Stimulated activated CD8-positive, alpha-beta memory T cell treated with anti-CD3 and anti-CD28 coated beads, Interleukin-7, amount 100 ng/mL, for 24 hours (primary cell): ENCODE results near the gene PCDHB6.
"Not testable (repeated sequence)": the region's sequence is repeated elsewhere in the genome, so short reads cannot be mapped to it uniquely, and the experiment has no call there.

Experiments used
- DNase-seq: peaks from one replicate; pipeline ENCODE4 v3.0.0-alpha.2; 2020; ENCODE audit warnings: low read depth

Gene PCDHB6

DNA sequence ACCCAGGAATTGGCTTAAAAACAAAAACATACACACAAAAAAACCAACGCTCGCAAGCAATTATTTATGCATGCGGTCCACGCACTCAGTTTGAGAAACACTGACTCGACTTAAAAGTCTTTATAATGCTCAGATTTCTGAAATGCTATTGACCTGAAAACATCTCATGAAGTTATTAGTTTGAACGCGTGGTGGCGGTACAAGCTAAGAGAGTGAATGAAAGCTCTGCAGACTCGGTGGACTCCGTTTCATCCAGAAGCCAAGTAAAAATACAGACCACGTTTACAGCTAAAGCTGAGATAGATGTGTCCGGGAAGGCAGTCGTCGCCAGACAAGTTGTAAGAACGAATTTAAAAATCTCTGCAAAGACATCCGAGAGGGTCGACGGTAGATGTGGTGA is at the start of gene PCDHB6:
TSS of gene PCDHB6 (plus strand) at position 246 of the 400 bp plus-strand sequence. CDS start 201 bp downstream, outside the sequence.
- no peak for DNase-seq

DNA sequence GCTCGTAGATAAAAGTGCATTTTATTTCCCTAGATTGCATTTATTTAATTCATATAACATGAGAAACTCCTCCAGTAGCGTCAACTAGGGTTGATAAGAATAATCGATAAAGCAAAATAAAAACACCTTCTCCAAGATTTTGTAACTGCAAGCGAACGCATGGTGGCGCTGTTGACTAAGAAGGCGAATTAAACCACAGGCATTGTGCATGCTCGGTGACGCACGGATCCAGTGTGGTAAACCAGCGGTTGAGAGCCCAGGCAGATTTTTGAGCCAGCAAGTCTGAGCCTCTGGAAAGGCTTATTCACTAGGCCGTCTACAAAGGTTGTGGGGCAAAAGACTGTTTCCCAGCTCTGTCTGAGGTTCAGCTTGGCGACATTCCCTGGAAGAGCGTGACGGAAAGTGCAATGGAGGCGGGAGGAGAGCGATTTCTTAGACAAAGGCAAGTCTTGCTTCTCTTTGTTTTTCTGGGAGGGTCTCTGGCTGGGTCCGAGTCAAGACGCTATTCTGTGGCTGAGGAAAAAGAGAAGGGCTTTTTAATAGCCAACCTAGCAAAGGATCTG is 49.5 kb upstream of the PCDHB6 start, which contains the start of gene PCDHB3:
TSS of gene PCDHB3 (plus strand) at position 231 of the 563 bp plus-strand sequence. CDS start at position 408, 177 bp downstream.
- no peak for DNase-seq

DNA sequence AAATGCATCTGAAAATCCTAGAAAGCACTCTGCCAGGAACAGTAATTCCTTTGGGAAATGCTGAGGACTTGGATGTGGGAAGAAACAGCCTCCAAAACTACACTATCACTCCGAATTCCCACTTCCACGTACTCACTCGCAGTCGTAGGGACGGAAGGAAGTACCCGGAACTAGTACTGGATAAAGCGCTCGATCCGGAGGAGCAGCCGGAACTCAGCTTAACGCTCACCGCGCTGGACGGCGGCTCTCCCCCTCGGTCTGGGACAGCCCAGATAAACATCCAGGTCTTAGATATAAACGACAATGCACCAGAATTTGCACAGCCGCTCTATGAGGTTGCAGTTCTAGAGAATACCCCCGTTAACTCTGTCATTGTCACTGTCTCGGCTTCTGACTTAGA is 48.8 kb upstream of the PCDHB6 start:
- DNase-seq = no peak

DNA sequence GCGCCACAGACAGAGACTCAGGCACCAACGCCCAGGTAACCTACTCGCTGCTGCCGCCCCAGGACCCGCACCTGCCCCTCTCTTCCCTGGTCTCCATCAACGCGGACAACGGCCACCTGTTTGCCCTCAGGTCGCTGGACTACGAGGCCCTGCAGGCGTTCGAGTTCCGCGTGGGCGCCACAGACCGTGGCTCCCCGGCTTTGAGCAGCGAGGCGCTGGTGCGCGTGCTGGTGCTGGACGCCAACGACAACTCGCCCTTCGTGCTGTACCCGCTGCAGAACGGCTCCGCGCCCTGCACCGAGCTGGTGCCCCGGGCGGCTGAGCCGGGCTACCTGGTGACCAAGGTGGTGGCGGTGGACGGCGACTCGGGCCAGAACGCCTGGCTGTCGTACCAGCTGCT is 47.8 kb upstream of the PCDHB6 start:
- DNase-seq = not testable (repeated sequence)

DNA sequence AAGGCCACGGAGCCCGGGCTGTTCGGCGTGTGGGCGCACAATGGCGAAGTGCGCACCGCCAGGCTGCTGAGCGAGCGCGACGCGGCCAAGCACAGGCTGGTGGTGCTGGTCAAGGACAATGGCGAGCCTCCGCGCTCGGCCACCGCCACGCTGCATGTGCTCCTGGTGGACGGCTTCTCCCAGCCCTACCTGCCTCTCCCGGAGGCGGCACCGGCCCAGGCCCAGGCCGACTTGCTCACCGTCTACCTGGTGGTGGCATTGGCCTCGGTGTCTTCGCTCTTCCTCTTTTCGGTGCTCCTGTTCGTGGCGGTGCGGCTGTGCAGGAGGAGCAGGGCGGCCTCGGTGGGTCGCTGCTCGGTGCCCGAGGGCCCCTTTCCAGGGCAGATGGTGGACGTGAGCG is 47.4 kb upstream of the PCDHB6 start:
- DNase-seq = not testable (repeated sequence)

DNA sequence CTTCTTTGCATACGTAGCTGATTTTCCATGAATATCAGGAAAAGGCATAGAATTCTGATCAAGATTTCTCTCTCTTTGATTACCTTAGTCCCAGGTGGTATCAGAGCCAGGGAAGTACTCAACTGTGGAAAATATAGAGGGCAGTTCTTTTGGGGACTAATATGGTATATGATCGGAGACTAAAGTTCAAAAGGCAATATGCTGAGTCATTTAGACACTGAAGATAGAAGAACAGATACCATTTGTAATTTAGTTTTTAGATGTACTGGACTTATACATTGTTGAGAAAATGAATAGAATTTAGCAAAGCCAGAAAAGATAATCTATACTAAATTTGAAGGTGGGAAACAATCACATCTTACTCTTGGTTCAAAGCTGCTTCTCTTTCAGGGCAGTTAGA is 44.5 kb upstream of the PCDHB6 start:
- no peak for DNase-seq

DNA sequence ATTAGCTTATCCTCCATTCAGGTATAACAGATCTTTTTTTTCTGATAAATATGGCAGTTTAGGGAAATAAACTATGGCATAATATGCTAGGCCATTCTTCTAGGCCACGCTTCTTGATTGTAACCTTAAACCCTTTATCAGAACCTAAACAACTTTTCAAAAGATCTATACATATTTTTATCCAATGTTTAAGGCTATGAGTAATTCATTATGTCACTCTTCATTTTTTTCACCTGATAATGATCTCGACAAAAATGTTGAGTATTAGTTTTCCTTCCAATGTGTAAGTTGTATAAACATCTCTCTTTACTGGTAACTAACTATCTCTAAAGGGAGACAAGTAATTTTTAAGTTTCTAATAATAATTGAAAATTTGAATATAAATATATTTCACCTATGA is 30.6 kb upstream of the PCDHB6 start:
- DNase-seq = no peak

DNA sequence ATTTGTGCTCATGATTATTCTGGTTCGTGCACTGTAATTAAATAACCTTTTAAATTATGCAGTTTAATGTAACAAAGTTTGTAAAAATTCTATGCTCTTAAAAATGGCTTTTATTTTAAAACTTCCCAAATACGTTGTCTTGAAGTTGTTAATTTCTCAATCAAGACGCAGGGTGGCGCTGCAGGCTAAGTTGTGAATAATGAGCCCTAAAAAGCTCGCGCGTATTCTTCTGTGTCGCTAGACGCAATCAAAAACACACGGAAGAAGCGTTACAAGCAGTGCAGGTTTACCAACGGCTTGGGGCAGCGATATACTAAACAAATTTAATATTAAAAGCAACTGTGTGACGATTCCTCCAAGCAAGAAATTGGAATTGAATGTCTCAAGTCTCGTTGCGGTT is 28.3 kb upstream of the PCDHB6 start, which contains the start of gene PCDHB4:
TSS of gene PCDHB4 (plus strand) at position 256 of the 400 bp plus-strand sequence. CDS start 181 bp downstream, outside the sequence.
- DNase-seq = no peak

DNA sequence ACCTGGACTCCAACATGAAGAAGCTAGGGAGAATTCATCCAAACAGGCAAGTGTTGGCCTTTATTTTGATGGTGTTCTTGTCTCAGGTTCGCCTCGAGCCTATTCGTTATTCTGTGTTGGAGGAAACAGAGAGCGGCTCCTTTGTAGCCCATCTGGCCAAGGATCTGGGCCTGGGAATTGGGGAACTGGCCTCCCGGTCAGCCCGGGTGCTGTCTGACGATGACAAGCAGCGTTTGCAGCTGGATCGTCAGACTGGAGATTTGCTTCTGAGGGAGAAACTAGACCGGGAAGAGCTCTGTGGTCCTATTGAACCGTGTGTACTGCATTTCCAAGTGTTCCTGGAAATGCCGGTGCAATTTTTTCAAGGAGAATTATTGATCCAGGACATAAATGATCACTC is 27.9 kb upstream of the PCDHB6 start:
- DNase-seq = no peak

DNA sequence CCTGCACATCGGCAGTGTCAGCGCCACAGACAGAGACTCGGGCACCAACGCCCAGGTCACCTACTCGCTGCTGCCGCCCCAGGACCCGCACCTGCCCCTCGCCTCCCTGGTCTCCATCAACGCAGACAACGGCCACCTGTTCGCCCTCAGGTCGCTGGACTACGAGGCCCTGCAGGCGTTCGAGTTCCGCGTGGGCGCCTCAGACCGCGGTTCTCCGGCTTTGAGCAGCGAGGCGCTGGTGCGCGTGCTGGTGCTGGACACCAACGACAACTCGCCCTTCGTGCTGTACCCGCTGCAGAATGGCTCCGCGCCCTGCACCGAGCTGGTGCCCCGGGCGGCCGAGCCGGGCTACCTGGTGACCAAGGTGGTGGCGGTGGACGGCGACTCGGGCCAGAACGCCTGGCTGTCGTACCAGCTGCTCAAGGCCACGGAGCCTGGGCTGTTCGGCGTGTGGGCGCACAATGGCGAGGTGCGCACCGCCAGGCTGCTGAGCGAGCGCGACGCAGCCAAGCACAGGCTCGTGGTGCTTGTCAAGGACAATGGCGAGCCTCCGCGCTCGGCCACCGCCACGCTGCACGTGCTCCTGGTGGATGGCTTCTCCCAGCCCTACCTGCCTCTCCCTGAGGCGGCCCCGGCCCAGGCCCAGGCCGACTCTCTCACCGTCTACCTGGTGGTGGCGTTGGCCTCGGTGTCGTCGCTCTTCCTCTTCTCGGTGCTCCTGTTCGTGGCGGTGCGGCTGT is 26.3 kb upstream of the PCDHB6 start:
- DNase-seq = not testable (repeated sequence)

DNA sequence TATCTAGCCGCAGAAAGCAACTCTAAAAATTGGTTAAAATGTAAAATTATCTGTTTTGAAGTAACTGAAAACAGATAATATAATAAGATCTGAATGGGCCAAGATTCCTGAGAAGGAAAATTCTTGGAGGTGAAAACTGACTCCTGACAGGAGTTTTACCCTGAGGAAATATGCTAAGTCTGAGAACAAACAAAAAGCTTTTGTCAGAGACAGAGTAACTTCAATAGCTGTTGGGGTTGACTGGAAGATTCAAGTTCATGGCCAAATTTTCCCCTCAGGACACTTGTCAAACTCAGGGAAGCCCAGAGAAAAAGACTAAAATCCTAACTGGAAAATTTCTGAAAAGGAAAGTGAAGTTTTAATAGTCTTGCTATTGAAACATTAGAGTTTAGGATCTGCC is 22.6 kb upstream of the PCDHB6 start:
- DNase-seq = no peak

DNA sequence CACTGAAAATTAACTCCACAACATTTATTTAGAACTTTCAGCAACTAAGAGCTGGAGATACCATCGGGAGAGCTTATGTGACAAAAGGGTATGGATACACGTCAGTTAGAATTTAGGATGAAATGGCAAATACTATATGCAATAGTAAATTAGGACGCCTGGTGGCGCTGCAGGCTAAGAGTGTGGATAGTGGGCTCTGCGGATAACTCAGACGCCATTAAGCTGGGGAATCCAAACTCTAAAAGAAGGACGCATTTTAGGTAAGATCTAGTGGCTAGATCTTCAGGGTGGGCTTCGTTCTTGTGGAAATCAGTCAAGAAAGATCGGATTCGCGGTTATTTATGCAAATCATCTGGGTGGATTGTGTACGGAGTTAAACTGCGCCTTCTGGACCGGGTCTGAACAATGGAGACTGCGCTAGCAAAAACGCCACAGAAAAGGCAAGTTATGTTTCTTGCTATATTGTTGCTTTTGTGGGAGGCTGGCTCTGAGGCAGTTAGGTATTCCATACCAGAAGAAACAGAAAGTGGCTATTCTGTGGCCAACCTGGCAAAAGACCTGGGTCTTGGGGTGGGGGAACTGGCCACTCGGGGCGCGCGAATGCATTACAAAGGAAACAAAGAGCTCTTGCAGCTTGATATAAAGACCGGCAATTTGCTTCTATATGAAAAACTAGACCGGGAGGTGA is 14.7 kb upstream of the PCDHB6 start, which contains the start of gene PCDHB5:
TSS of gene PCDHB5 (plus strand) at position 177 of the 688 bp plus-strand sequence. CDS start at position 406, 229 bp downstream.
- no peak for DNase-seq

DNA sequence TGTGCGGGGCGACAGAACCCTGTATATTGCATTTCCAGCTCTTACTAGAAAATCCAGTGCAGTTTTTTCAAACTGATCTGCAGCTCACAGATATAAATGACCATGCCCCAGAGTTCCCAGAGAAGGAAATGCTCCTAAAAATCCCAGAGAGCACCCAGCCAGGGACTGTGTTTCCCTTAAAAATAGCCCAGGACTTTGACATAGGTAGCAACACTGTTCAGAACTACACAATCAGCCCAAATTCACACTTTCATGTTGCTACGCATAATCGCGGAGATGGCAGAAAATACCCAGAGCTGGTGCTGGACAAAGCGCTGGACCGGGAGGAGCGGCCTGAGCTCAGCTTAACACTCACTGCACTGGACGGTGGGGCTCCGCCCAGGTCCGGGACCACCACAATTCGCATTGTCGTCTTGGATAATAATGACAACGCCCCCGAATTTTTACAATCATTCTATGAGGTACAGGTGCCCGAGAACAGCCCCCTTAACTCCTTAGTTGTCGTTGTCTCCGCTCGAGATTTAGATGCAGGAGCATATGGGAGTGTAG is 14.1 kb upstream of the PCDHB6 start:
- no peak for DNase-seq

DNA sequence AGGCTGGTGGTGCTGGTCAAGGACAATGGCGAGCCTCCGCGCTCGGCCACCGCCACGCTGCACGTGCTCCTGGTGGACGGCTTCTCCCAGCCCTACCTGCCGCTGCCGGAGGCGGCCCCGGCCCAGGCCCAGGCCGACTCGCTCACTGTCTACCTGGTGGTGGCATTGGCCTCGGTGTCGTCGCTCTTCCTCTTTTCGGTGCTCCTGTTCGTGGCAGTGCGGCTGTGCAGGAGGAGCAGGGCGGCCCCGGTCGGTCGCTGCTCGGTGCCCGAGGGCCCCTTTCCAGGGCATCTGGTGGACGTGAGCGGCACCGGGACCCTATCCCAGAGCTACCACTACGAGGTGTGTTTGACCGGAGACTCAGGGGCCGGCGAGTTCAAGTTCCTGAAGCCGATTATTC is 12.5 kb upstream of the PCDHB6 start:
- not testable (repeated sequence) for DNase-seq

DNA sequence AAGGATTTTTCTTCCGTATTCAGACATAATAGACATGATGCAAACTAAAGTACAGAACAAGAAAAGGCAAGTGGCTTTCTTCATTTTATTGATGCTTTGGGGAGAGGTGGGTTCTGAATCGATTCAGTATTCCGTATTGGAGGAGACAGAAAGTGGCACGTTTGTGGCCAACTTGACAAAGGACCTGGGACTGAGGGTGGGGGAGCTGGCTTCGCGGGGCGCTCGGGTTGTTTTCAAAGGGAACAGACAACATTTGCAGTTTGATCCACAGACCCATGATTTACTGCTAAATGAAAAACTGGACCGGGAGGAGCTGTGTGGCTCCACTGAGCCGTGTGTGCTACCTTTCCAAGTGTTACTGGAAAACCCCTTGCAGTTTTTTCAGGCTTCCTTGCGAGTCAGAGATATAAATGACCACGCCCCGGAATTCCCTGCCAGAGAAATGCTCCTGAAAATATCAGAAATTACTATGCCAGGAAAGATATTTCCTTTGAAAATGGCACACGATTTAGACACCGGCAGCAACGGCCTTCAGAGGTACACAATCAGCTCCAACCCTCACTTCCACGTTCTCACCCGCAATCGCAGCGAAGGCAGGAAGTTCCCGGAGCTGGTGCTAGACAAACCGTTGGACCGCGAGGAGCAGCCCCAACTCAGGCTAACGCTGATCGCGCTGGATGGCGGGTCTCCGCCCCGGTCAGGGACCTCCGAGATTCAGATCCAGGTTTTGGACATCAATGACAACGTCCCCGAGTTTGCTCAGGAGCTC is 551 bp downstream of the PCDHB6 start:
- no peak for DNase-seq

DNA sequence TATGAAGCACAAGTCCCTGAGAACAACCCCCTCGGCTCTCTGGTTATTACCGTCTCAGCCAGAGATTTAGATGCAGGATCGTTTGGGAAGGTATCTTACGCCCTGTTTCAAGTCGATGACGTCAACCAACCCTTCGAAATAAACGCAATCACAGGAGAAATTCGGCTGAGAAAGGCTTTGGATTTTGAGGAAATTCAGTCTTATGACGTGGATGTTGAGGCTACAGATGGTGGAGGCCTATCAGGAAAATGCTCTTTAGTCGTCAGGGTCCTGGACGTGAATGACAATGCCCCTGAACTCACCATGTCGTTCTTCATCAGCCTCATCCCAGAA is 1.1 kb downstream of the PCDHB6 start:
- DNase-seq = no peak

DNA sequence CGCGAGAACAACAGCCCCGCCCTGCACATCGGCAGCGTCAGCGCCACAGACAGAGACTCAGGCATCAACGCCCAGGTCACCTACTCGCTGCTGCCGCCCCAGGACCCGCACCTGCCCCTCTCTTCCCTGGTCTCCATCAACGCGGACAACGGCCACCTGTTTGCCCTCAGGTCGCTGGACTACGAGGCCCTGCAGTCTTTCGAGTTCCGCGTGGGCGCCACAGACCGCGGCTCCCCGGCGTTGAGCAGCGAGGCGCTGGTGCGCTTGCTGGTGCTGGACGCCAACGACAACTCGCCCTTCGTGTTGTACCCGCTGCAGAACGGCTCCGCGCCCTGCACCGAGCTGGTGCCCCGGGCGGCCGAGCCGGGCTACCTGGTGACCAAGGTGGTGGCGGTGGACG is 1.8 kb downstream of the PCDHB6 start:
- not testable (repeated sequence) for DNase-seq

DNA sequence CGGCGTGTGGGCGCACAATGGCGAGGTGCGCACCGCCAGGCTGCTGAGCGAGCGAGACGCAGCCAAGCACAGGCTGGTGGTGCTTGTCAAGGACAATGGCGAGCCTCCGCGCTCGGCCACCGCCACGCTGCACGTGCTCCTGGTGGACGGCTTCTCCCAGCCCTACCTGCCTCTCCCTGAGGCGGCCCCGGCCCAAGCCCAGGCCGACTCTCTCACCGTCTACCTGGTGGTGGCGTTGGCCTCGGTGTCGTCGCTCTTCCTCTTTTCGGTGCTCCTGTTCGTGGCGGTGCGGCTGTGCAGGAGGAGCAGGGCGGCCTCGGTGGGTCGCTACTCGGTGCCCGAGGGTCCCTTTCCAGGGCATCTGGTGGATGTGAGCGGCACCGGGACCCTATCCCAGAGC is 2.2 kb downstream of the PCDHB6 start:
- DNase-seq = not testable (repeated sequence)

DNA sequence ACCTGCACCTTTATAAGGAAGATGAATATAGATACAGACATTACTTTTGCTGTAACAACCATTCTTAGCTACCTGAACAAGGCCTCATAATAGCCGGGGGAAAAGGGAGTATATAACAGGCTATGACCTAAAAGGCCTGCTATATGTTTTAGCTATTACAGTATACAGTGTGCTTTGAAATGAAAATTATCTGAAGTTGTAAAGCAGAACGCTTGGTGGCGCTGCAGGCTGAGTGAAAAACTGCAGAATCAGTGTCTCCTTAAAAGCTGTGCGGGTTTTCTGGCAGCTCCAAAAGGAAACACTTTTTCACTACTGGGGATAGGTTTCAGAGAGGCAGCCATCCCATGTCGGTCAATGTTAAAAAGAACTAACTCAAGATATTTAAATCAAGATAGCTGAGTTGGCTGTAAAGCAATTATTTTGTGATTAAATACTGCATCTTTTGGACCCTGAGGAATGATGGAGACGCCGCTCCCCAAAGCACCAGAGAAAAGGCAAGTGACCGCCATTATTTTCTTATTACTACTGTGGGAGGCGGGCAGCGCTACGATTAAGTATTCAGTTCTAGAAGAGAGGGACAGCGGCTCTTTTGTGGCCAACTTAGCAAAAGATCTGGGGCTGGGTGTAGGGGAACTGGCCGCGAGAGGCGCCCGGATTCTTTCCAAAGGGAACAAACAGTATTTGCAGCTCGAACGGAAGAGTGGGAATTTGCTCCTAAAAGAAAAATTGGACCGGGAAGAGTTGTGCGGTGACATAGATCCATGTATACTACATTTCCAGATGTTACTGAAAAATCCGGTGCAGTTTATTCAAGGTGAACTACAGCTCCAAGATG is 5.9 kb downstream of the PCDHB6 start:
- DNase-seq = no peak

DNA sequence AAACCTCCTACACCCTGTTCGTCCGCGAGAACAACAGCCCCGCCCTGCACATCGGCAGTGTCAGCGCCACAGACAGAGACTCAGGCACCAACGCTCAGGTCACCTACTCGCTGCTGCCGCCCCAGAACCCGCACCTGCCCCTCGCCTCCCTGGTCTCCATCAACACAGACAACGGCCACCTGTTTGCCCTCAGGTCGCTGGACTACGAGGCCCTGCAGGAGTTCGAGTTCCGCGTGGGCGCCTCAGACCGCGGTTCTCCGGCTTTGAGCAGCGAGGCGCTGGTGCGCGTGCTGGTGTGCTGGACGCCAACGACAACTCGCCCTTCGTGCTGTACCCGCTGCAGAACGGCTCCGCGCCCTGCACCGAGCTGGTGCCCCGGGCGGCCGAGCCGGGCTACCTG is 7.5 kb downstream of the PCDHB6 start:
- not testable (repeated sequence) for DNase-seq

DNA sequence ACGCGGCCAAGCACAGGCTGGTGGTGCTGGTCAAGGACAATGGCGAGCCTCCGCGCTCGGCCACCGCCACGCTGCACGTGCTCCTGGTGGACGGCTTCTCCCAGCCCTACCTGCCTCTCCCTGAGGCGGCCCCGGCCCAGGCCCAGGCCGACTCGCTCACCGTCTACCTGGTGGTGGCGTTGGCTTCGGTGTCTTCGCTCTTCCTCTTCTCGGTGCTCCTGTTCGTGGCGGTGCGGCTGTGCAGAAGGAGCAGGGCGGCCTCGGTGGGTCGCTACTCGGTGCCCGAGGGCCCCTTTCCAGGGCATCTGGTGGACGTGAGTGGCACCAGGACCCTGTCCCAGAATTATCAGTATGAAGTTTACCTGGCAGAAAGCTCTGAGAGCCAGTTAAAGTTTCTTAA is 8.0 kb downstream of the PCDHB6 start:
- not testable (repeated sequence) for DNase-seq
